ENCODE measurements around the gene CMIP.
"Not testable (repeated sequence)": the region's sequence is repeated elsewhere in the genome, so short reads cannot be mapped to it uniquely, and the experiment has no call there.

Gene CMIP

DNA sequence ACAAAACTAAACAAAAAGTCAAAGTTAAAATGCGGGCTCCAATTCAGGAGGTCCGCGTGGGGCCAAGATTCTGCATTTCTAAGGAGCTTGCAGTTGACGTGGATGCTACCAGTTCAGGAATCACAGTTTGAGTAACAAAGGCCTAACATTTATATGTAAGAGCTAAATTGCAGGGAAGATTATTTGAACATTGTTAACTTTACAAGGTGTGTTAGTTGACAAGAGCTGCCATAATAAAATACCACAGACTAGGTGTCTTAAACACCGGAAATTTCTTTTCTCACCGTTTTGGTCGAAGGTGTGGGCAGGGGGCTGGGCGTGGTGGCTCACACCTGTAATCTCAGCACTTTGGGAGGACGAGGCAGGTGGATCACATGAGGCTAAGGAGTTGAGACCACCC, 24.8 kb upstream of the CMIP start:
- H3K4me3 ChIP-seq (ENCODE audit: low read depth, low read length) = no peak overlapping the region
- DNase-seq (ENCODE audit: low read depth, low spot score) = no peak
- in situ Hi-C loops (cut with HindIII; ENCODE audit: low sequenced_read_pairs) = no loop called here
- TF ChIP-seq, protein P1, sequence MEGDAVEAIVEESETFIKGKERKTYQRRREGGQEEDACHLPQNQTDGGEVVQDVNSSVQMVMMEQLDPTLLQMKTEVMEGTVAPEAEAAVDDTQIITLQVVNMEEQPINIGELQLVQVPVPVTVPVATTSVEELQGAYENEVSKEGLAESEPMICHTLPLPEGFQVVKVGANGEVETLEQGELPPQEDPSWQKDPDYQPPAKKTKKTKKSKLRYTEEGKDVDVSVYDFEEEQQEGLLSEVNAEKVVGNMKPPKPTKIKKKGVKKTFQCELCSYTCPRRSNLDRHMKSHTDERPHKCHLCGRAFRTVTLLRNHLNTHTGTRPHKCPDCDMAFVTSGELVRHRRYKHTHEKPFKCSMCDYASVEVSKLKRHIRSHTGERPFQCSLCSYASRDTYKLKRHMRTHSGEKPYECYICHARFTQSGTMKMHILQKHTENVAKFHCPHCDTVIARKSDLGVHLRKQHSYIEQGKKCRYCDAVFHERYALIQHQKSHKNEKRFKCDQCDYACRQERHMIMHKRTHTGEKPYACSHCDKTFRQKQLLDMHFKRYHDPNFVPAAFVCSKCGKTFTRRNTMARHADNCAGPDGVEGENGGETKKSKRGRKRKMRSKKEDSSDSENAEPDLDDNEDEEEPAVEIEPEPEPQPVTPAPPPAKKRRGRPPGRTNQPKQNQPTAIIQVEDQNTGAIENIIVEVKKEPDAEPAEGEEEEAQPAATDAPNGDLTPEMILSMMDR (IDR thresholded peaks at IDR 0.05; ENCODE audit: low read depth, low read length) = no peak

DNA sequence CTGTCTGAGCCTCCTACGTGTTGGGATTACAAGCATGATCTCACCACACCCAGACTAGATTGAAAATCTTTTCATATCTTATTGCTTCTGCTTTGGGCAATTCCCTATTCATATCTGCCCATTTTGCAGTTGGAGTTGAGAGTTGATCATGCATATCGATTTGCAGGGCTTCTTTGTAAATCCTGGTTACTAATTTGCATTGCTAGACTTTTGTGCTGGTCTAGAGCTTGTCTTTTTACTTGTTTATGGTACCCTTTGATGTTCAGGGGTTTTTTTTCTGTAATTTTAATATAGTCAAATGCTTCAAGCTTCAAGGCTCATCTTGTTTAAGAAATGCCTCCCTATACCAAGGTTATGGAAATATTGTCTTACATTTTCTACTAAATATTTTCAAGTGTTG, 23.5 kb upstream of the CMIP start:
- no peak for DNase-seq (ENCODE audit: low read depth, low spot score)
- no peak overlapping the region for H3K4me3 ChIP-seq (ENCODE audit: low read depth, low read length)
- in situ Hi-C loops (cut with HindIII; ENCODE audit: low sequenced_read_pairs) = no loop called here
- TF ChIP-seq, protein P1 (IDR thresholded peaks at IDR 0.05; ENCODE audit: low read depth, low read length) = no peak

DNA sequence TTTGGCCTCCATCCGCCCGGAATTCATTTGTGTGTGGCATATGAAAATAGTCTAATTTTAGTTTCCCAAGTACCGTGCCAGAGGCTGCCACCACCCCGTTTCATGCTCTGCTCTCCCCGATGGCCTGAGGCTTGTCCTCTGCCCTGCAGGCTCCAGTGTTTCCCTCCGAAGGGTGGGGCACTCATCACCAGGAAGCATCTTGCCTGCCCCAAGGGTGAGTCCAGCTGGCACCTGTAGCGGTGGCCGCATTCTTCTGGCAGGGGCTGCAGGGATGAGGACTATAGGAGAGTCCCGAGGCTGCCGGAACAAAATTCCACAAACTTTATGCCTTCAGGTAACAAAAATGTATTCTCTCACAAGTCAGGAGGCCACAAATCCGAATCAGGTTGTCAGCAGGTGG, 23.1 kb upstream of the CMIP start:
- TF ChIP-seq, protein P1 (IDR thresholded peaks at IDR 0.05; ENCODE audit: low read depth, low read length) = no peak
- no peak for DNase-seq (ENCODE audit: low read depth, low spot score)
- no peak overlapping the region for H3K4me3 ChIP-seq (ENCODE audit: low read depth, low read length)
- in situ Hi-C loops (cut with HindIII; ENCODE audit: low sequenced_read_pairs) = no loop called here

DNA sequence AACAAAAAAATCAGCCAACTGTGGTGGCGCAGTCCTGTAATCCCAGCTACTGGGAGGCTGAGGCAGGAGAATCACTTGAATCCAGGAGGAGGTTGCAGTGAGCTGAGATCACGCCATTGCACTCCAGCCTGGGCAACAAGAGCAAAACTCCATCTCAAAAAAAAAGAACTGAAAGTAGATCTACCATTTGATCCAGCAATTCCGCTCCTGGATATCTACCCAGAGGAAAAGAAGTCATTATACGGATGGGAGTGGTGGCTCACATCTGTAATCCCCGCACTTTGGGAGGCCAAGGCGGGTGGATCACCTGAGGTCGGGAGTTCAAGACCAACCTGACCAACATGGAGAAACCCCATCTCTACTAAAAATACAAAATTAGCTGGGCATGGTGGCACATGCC, 22.5 kb upstream of the CMIP start:
- H3K4me3 ChIP-seq (ENCODE audit: low read depth, low read length); in situ Hi-C loops (cut with HindIII; ENCODE audit: low sequenced_read_pairs); DNase-seq (ENCODE audit: low read depth, low spot score): not testable (repeated sequence)

DNA sequence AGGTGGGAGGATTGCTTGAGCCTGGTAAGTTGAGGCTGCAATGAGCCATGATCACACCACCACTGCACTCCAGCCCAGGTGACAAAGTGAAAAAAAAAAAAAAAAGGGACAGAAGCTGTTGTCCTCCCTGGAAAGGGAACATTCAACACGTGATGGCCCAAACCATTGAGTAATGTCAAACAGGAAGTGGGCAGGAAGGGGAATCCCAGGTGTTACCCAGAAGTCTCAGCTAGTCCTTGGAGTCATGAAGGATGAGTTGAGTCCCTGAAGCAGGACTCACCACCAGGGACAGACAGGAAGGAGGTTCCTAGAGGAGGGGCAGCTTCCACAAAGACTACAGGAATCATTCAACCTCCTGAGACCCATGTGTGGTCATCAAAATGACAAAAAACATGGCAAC, 19.8 kb upstream of the CMIP start:
- TF ChIP-seq, protein P1 (IDR thresholded peaks at IDR 0.05; ENCODE audit: low read depth, low read length) = no peak
- DNase-seq (ENCODE audit: low read depth, low spot score) = no peak
- no peak overlapping the region for H3K4me3 ChIP-seq (ENCODE audit: low read depth, low read length)
- in situ Hi-C loops (cut with HindIII; ENCODE audit: low sequenced_read_pairs) = no loop called here

DNA sequence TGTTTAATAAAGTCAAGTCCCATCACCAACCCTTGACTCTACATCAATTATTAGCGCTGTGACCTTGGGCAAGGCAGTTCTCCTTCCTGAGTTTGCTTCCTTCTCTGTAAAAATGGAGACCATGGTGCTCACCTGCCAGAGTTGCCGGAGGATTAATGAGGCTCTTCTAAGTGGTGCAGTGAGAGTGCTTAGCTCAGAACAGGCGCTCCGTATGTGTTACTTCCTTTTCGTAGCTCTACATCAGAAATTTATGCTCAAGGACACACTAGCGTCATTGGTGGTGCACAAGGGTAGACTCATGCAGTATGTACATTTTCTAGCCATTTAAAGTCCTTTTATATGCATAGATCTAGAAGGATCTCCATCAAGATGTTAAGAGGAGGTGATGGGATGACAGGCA, 17.4 kb upstream of the CMIP start:
- no peak overlapping the region for H3K4me3 ChIP-seq (ENCODE audit: low read depth, low read length)
- TF ChIP-seq, protein P1 (IDR thresholded peaks at IDR 0.05; ENCODE audit: low read depth, low read length) = no peak
- in situ Hi-C loops (cut with HindIII; ENCODE audit: low sequenced_read_pairs) = no loop called here
- no peak for DNase-seq (ENCODE audit: low read depth, low spot score)

DNA sequence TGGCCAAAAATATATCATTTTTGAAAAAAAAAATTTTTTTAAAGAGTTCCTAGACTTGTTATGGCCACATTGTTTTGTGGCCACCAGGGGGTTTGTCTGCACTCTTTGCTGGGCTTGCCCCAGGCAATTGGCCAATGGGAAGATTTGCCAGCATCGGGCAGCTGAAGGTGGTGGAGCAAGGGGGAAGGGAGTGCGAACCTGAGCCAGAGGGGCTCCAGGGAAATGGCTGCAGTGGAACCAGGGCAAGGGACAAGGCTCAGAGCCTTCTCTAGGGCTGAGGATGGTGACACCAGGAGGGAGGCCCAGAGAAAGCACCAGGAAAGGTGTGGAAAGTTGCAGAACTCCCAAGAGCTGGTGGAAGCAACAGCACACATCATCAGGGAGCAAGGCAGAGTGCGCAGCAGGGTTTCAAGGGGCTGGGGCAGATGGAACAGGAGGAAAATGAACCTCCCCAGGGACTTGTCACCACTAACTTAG, 15.5 kb upstream of the CMIP start:
- no peak overlapping the region for H3K4me3 ChIP-seq (ENCODE audit: low read depth, low read length)

More for the DNA sequence above, 15.5 kb upstream of the CMIP start:
- TF ChIP-seq, protein P1 (IDR thresholded peaks at IDR 0.05; ENCODE audit: low read depth, low read length) = peak; percentile 55
- in situ Hi-C loops (cut with HindIII; ENCODE audit: low sequenced_read_pairs) = no loop called here
- no peak for DNase-seq (ENCODE audit: low read depth, low spot score)
